ENCODE results near the gene ABHD11. TPM values are rescaled to one million over a fixed set of nuclear protein-coding genes. Genes with fewer than 3 reads are reported as not detected.
A peak's percentile ranks its signal among the peaks of the same experiment; 100 is the strongest.

ABHD11 gene
- total RNA-seq, 2 experiments from 2014 or later: 14.4 to 17.8 TPM

- DNase-seq (no peak), ATAC-seq (no peak)
- Mint-ChIP-seq H3K27me3 (no peaks in the 10 kb centered on the region), H3K4me3 (no peak overlapping the region), H3K4me1 (peaks cover 12% of the 10 kb centered on the region), H3K27ac (no peak overlapping the region), H3K9me3 (ENCODE audit: low read depth) (no peaks in the 10 kb centered on the region), H3K36me3 (ENCODE audit: low read depth) (peaks cover 6% of the 10 kb centered on the region)
- ChIA-PET CTCF (interaction anchor here (1.1 to 1.2 kb wide), 2 partner anchors 114 to 134 kb away, joined by 3 read pairs; no protein-coding TSS in a partner anchor), POLR2A (interaction anchor here (0.6 kb wide), 1 partner anchor 13 kb away, joined by 3 read pairs; no protein-coding TSS in a partner anchor)
- intact Hi-C loops (cut with DNase I, micrococcal nuclease): no loop called here
Observed at GRCh38 chr7:73740771-73741170, 2.2 kb upstream of the ABHD11 start.

GRCh38 chr7:73740212-73740611 is 1.6 kb upstream of the ABHD11 start:
- peaks cover 6% of the 10 kb centered on the region for H3K36me3 Mint-ChIP-seq (ENCODE audit: low read depth)
- H3K9me3 Mint-ChIP-seq (ENCODE audit: low read depth): no peaks in the 10 kb centered on the region
- H3K27me3 Mint-ChIP-seq: no peaks in the 10 kb centered on the region
- POLR2A ChIA-PET: interaction anchor here (0.6 kb wide), 2 partner anchors 13 to 253 kb away, joined by 3 to 5 read pairs; no protein-coding TSS in a partner anchor
- CTCF ChIA-PET: interaction anchor here (0.7 to 1.2 kb wide), 4 partner anchors 14 to 133 kb away, joined by 3 read pairs; no protein-coding TSS in a partner anchor
- intact Hi-C loops (cut with DNase I, micrococcal nuclease): no loop called here
- no peak overlapping the region for H3K4me3 Mint-ChIP-seq
- no peak overlapping the region for H3K27ac Mint-ChIP-seq
- peaks cover 12% of the 10 kb centered on the region for H3K4me1 Mint-ChIP-seq
- DNase-seq (no peak), ATAC-seq (no peak)

- DNase-seq (no peak), ATAC-seq (no peak)
- ChIA-PET CTCF (interaction anchor here (0.6 to 1.1 kb wide), 4 partner anchors 11 to 112 kb away, joined by 3 to 4 read pairs (median 3); no protein-coding TSS in a partner anchor), POLR2A (interaction anchor here (0.6 kb wide), 1 partner anchor 252 kb away, joined by 5 read pairs; no protein-coding TSS in a partner anchor)
- H3K4me1 Mint-ChIP-seq: peaks cover 19% of the 10 kb centered on the region
- H3K27me3 Mint-ChIP-seq: no peaks in the 10 kb centered on the region
- peak overlapping the region; percentile 90 for H3K27ac Mint-ChIP-seq
- no peaks in the 10 kb centered on the region for H3K9me3 Mint-ChIP-seq (ENCODE audit: low read depth)
- peak overlapping the region; percentile 91 for H3K4me3 Mint-ChIP-seq
- H3K36me3 Mint-ChIP-seq (ENCODE audit: low read depth): peaks cover 6% of the 10 kb centered on the region
- intact Hi-C loops (cut with DNase I, micrococcal nuclease): loop anchor here in 1 of 2 experiments (1.0 to 10.0 kb wide), 5 partner anchors 111 to 912 kb away; partner anchors contain the start of genes EIF4H, LIMK1, RFC2 and TYW1B
Observed at GRCh38 chr7:73739387-73739767, 775 bp upstream of the ABHD11 start.

- CTCF ChIA-PET: interaction anchor here (0.7 to 2.5 kb wide), 5 partner anchors 65 to 172 kb away, joined by 3 to 14 read pairs (median 4); no protein-coding TSS in a partner anchor
- peak; percentile 11 for ATAC-seq
- Mint-ChIP-seq H3K27me3 (no peaks in the 10 kb centered on the region), H3K4me3 (peak overlapping the region; percentile 91), H3K27ac (peak overlapping the region; percentile 93), H3K4me1 (peaks cover 19% of the 10 kb centered on the region), H3K9me3 (ENCODE audit: low read depth) (no peaks in the 10 kb centered on the region), H3K36me3 (ENCODE audit: low read depth) (peaks cover 6% of the 10 kb centered on the region)
- peak; percentile 84 for DNase-seq
- intact Hi-C loops (cut with DNase I, micrococcal nuclease): loop anchor here (1.0 to 10.0 kb wide), 14 partner anchors 19 to 911 kb away; partner anchors contain the start of genes TBL2 (in 2 of the 2), BAZ1B (in 1 of the 2), BCL7B (in 1 of the 2) and BUD23 (in 1 of the 2)
- POLR2A ChIA-PET: interaction anchor here (0.5 to 1.5 kb wide), 4 partner anchors 9 to 216 kb away, joined by 3 to 6 read pairs (median 4); partner anchors contain the start of genes BAZ1B and TBL2
Observed at GRCh38 chr7:73738220-73738611, 386 bp downstream of the ABHD11 start.

- no peaks in the 10 kb centered on the region for H3K9me3 Mint-ChIP-seq (ENCODE audit: low read depth)
- H3K27ac Mint-ChIP-seq: peak overlapping the region; percentile 93
- peaks cover 19% of the 10 kb centered on the region for H3K4me1 Mint-ChIP-seq
- H3K27me3 Mint-ChIP-seq: no peaks in the 10 kb centered on the region
- ChIA-PET POLR2A (interaction anchor here (1.5 kb wide), 1 partner anchor 159 kb away, joined by 5 read pairs; the partner anchor contains the start of gene TBL2), CTCF (interaction anchor here (0.6 to 2.5 kb wide), 4 partner anchors 12 to 172 kb away, joined by 3 to 14 read pairs (median 4); no protein-coding TSS in a partner anchor)
- peaks cover 6% of the 10 kb centered on the region for H3K36me3 Mint-ChIP-seq (ENCODE audit: low read depth)
- H3K4me3 Mint-ChIP-seq: peak overlapping the region; percentile 91
- intact Hi-C loops (cut with DNase I, micrococcal nuclease): loop anchor here (1.0 to 10.0 kb wide), 14 partner anchors 18 to 910 kb away; partner anchors contain the start of genes TBL2 (in 2 of the 2), BAZ1B (in 1 of the 2), BCL7B (in 1 of the 2) and BUD23 (in 1 of the 2)
- DNase-seq (no peak), ATAC-seq (no peak)
Observed at GRCh38 chr7:73737491-73738219, 947 bp downstream of the ABHD11 start.

GRCh38 chr7:73736885-73737284 is 1.7 kb downstream of the ABHD11 start:
- CTCF ChIA-PET: interaction anchor here (0.6 to 2.5 kb wide), 2 partner anchors 11 to 130 kb away, joined by 3 to 14 read pairs; no protein-coding TSS in a partner anchor
- intact Hi-C loops (cut with DNase I, micrococcal nuclease): loop anchor here in 1 of 2 experiments (5.0 to 10.0 kb wide), 2 partner anchors 438 to 910 kb away; partner anchors contain the start of genes EIF4H and TYW1B
- Mint-ChIP-seq H3K4me3 (peak overlapping the region; percentile 17), H3K4me1 (peaks cover 19% of the 10 kb centered on the region), H3K36me3 (ENCODE audit: low read depth) (peaks cover 6% of the 10 kb centered on the region), H3K27ac (no peak overlapping the region), H3K9me3 (ENCODE audit: low read depth) (no peaks in the 10 kb centered on the region), H3K27me3 (no peaks in the 10 kb centered on the region)
- POLR2A ChIA-PET: no interaction called here
- no peak for ATAC-seq
- no peak for DNase-seq

- Mint-ChIP-seq H3K27ac (no peak overlapping the region), H3K4me3 (no peak overlapping the region), H3K27me3 (no peaks in the 10 kb centered on the region), H3K9me3 (ENCODE audit: low read depth) (no peaks in the 10 kb centered on the region), H3K4me1 (peaks cover 19% of the 10 kb centered on the region), H3K36me3 (ENCODE audit: low read depth) (peaks cover 6% of the 10 kb centered on the region)
- ATAC-seq (no peak), DNase-seq (no peak)
- intact Hi-C loops (cut with DNase I, micrococcal nuclease): loop anchor here (2.0 to 10.0 kb wide), 4 partner anchors 119 to 908 kb away; partner anchors contain the start of genes EIF4H (in 1 of the 2) and TYW1B (in 1 of the 2)
- CTCF ChIA-PET: interaction anchor here (0.6 to 4.9 kb wide), 5 partner anchors 10 to 175 kb away, joined by 3 to 56 read pairs (median 4); no protein-coding TSS in a partner anchor
- POLR2A ChIA-PET: no interaction called here
Observed at GRCh38 chr7:73735528-73735905, 3.1 kb downstream of the ABHD11 start.

- Mint-ChIP-seq H3K36me3 (ENCODE audit: low read depth) (peaks cover 6% of the 10 kb centered on the region), H3K9me3 (ENCODE audit: low read depth) (no peaks in the 10 kb centered on the region), H3K27ac (peak overlapping the region; percentile 41), H3K4me1 (peaks cover 19% of the 10 kb centered on the region), H3K27me3 (no peaks in the 10 kb centered on the region), H3K4me3 (no peak overlapping the region)
- ChIA-PET POLR2A (interaction anchor here (0.6 kb wide), 3 partner anchors 9 to 212 kb away, joined by 3 read pairs; no protein-coding TSS in a partner anchor), CTCF (interaction anchor here (0.6 to 4.9 kb wide), 17 partner anchors 10 to 266 kb away, joined by 3 to 56 read pairs (median 3); partner anchors contain the start of gene TBL2)
- peak; percentile 62 for ATAC-seq
- intact Hi-C loops (cut with DNase I, micrococcal nuclease): loop anchor here (1.0 to 10.0 kb wide), 12 partner anchors 16 to 908 kb away; partner anchors contain the start of genes BCL7B (in 1 of the 2), EIF4H (in 1 of the 2), MLXIPL (in 1 of the 2) and STX1A (in 1 of the 2)
- DNase-seq: peak; percentile 90
Observed at GRCh38 chr7:73734619-73735527, 3.7 kb downstream of the ABHD11 start.

- Mint-ChIP-seq H3K9me3 (ENCODE audit: low read depth) (no peaks in the 10 kb centered on the region), H3K4me1 (peaks cover 10% of the 10 kb centered on the region), H3K27me3 (peaks cover 6% of the 10 kb centered on the region), H3K36me3 (ENCODE audit: low read depth) (peaks cover 6% of the 10 kb centered on the region), H3K27ac (no peak overlapping the region), H3K4me3 (no peak overlapping the region)
- no peak for DNase-seq
- intact Hi-C loops (cut with DNase I, micrococcal nuclease): loop anchor here in 1 of 2 experiments (10.0 kb wide), 1 partner anchor 442 kb away; the partner anchor contains the start of gene EIF4H
- ChIA-PET POLR2A (no interaction called here), CTCF (interaction anchor here (0.6 to 4.9 kb wide), 4 partner anchors 13 to 127 kb away, joined by 3 to 56 read pairs (median 4); no protein-coding TSS in a partner anchor)
- ATAC-seq: no peak
Observed at GRCh38 chr7:73732397-73732796, 6.2 kb downstream of the ABHD11 start.

- Mint-ChIP-seq H3K27ac (no peak overlapping the region), H3K27me3 (peaks cover 6% of the 10 kb centered on the region), H3K4me3 (no peak overlapping the region), H3K4me1 (peaks cover 7% of the 10 kb centered on the region), H3K36me3 (ENCODE audit: low read depth) (no peaks in the 10 kb centered on the region), H3K9me3 (ENCODE audit: low read depth) (no peaks in the 10 kb centered on the region)
- intact Hi-C loops (cut with DNase I, micrococcal nuclease): loop anchor here in 1 of 2 experiments (10.0 kb wide), 1 partner anchor 444 kb away; the partner anchor contains the start of gene EIF4H
- no peak for DNase-seq
- ATAC-seq: no peak
- POLR2A ChIA-PET: no interaction called here
- CTCF ChIA-PET: interaction anchor here (0.6 kb wide), 1 partner anchor 71 kb away, joined by 4 read pairs; no protein-coding TSS in a partner anchor
Observed at GRCh38 chr7:73730485-73730884, 8.1 kb downstream of the ABHD11 start.
